NCI-H1436 (cell line): ENCODE data around the gene C9orf153.

Source experiments
- DNase-seq: peaks from one replicate; lab custom pipeline; 2025; lab: John Stamatoyannopoulos, UW

Gene C9orf153

DNA sequence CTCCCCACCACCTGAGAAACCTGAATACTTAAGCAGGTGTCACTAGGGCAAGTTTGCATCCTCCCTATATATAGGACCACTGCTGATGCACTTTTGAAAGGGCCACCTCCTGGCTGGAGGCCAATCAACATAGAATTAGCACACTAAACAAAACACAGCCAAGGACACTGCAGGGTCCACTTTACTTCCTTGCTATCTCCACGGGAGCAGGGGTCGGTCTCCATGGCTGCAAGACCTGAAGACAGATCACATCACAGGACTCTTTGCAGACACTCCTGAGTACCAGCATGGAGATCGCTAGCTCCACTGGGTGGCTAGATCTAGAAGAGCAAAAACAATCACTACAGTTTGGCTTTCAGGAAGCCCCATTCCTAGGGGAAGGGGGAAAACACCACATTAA is 72.3 kb downstream of the C9orf153 start:
- DNase-seq: peak; percentile 4

DNA sequence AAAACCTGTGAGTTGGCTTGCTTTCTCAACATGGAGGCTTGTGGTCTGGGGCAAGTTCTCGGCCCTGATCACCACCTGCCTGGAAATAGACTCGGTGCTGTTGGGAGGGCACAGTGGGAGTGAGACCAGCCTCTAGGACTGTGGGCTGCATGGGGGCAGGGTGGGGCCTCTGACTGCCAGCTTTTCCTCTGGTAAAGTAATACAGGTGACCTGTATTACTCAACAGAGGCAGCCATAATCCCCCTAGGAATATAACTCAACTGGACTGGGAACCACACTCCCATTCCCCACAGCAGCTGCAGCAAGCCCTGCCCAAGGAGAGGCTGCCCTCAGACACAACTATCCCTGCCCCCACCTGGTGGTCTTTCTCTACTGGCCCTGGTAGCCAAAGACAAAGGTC is 72.8 kb downstream of the C9orf153 start:
- DNase-seq: no peak

DNA sequence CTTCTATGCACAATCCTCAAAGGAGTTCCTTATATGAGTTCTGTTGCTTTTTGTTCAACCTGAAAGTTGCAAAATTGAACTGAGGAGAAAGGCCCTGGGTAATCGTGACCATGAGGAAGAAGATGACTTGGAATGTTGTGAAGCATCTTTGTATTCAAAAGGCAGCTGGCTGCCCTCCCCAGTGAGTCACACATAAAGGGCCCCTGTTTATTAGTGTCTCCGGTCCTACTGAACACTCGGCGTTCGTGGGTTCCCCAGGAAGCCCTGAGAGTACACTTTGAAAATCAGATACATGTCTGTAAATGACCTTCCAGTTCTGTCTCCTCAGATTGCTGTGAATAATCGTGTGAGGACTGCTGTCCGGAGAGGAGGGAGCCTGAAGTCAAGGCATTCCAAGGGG is 73.6 kb downstream of the C9orf153 start:
- no peak for DNase-seq

DNA sequence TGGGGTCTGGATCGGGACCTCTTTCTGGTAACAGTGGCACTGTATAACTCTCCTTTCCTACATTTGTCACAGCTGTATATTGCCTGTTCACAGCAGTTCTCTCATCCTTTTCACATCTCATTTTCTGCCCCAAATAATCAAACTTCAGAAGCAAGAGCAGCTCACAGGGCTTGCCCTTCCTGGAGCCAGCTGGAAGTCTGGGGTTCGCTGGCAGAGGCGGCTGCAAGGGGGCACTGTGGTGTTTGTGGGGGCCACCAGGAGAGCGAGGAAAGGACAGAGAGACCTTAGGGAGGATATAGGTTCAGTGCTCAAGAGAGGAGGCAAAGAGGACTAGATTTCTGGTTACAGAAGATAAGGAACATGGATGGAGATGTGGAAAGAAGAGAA is 75.3 kb downstream of the C9orf153 start:
- DNase-seq: no peak

DNA sequence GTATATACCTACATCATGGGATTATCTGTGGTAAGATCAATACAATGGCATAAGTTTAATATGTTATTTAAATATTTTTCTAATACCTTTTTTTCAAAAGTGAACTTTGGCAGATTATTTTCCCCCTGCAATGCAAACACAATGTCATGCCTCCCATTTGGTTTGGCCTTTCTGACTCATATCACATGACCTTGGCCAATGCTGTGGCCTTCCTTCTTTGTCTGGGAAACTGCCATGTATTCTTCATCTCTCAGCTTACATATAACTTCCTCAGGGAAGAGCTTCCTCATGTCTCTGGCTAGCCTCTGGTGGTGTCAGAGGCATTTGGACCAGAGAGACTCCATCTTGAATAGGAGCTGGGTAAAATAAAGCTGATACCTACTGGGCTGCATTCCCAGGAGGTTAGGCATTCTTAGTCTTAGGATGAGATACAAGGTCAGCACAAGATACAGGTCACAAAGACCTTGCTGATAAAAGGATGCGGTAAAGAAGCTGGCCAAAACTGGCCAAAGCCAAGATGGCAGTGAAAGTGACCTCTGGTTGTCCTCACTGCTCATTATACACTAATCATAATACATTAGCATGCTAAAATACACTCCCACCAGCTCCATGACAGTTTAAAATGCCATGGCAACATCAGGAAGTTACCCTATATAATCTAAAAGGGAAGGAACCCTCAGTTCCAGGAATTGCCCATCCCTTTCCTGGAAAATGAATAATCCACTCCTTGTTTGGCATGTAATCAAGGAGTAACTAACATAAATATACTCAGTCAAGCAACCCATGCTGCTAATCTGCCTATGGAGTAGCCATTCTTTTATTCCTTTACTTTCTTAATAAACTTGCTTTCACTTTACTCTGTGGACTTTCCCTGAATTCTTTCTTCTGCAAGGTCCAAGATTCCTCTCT is 76.0 kb downstream of the C9orf153 start:
- DNase-seq: no peak

DNA sequence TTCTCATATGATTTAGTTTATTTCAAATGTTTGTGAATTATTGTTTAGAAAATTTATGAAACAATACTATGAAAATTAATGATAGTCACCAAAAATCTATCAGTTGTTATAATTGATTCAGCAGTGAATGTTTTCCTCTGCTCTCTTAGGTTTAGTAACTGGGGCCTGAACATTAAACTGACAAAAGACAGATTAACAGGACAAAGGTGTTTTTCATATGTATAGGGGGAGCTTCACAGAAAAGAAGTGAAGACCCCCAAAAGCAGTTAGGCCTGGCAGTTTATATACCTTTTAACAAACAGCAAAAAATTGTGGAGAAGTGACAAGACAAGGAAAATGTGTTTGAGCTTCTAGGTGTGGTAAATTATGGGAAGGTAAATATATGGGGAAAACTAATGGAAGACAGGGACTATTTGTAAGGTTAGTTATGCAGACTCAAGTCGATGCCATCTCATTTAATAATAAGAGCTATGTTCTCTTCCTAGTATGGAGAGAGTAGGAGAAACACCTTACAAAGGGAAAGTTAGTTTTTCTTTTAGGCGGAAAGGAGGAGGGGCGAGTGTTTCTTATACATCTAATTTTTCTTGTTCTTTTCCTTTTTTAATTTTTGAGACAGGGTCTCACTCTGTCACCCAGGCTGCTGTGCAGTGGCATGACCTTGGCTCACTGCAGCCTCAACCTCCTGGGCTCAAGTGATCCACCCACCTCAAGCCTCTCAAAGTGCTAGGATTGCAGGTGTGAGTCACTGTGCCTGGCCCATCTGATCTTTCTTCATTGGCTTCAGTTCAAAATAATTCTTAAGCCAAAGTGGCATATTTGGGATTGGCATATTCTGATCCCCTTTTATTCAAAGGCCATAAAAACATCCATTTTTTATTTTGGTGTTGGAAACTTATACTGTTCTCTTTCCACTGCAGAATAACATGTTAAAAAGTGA is 77.8 kb downstream of the C9orf153 start:
- no peak for DNase-seq

DNA sequence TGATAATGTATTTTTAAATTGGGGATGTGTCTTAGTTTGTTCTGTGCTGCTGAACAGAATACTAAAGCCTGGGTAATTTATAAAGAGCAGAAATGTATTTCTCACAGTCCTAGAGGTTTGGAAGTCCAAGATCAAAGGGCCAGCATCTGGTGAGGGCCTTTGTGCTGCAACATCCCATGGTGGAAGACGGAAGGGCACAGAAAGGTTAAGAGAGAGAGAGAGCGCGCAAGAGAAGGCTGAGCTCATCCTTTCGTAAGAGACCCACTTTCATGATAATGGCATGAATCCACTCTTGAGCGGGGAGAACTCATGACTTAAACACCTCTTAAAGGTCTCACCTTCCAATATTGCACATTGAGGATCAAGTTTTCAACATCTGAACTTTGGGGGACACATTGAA is 81.0 kb downstream of the C9orf153 start:
- DNase-seq: no peak

DNA sequence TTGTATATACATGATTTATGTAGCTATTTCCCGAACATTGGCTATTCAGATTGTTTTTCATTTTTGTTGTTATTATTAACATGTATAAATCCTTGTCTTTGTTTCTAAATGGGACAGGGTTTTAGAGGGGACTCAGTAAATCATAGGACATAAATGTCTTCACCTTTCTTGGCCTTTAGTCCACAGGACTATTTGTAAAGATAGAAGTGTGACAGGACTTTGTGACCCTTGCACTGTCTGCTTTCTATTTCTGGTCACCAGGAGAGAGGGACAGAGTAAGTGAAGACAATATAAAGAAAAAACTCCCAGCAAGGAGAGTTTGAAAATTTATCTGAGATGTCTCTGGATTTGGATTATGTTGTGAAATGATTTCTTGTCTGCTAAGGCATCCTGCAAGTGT is 81.5 kb downstream of the C9orf153 start:
- DNase-seq: no peak

DNA sequence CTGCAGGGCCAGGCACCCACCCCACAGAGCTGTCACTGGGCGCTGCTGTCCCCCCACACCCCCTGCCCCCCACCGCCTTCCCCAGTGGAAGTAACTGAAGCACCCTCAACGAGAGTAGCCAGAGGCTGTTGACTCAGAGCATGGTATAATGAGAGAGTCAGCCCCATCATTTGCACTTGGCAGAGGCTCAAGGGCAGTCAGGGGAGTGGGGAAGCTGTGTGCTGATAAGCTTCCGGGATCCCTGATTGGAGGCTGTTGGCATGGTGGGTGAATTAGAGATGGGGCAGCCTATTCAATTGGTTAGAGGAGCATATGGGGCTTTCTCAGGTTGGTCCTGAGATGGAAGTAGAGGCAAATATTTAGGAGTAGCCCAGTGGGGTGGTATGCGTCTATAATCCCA is 83.0 kb downstream of the C9orf153 start:
- DNase-seq: peak; percentile 84

DNA sequence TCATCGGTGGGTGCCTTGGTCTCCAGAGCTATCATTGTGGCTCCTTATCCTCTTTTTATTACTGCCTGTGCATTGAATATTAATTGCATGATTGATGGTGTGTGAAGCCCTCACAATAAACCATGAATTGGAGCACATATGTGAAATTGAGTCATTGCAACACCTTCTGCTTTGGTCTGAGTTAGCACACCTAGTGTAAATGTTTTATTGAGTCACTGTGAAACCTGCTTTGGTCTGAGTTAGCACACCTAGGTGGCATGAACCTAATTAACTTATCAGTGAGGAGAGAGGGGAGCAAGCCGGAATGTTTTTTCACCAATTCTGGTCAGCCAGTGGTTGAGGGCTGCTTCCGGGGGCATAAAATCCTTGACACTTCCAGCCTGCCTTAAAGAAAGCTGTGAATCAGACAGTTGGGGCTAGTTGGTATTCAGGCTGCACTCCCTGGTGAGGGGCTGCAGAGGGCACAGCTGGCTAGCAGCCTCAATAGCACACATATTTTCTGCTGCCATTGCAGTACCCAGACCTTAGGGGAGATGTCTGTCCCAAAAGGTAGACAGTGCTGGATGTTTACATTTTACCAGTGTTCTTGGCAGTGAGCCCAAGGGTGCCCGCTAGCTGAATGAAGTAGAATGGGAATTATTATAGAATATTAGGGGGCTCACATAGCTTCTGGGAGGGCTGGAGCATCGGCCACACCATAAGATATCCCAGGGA is 83.6 kb downstream of the C9orf153 start:
- peak; percentile 27 for DNase-seq

DNA sequence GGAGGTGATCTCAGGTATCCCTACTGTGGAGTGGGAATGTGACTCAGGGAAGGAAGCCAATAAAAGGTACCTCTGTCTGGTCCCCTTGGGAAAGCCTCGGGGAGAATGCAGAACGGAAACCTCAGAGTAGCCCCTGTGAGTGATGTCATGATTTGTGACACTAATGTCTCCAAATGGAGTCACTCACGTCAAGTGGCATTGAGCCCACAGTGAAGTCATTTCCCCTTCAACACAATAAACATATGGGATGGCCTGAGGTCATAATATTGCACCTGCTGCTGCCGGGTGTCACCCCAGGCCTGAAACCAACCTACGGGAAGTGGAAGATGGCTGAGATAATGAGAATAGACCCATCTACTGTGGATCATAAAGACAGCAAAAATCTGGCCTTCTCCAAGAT is 84.2 kb downstream of the C9orf153 start:
- DNase-seq: peak; percentile 15
